Immature natural killer cell (primary cell): ENCODE measurements around the gene RPL18. TPM values are rescaled to one million over a fixed set of nuclear protein-coding genes. Genes with fewer than 3 reads are reported as not detected.
A peak's percentile ranks its signal among the peaks of the same experiment; 100 is the strongest.

ENCODE experiments used
- DNase-seq, 3 donors: peaks; one replicate each; pipeline ENCODE4 v3.0.0; 2022; ENCODE audit warnings: mixed read lengths in 1 of 3
- H3K27ac Mint-ChIP-seq, 6 donors: one replicate each; pipeline ENCODE4 v1.8.0; 2020; ENCODE audit warnings: mixed read lengths in 6 of 6, mild to moderate bottlenecking in 5 of 6, inconsistent platforms in 4 of 6, moderate library complexity in 3 of 6
- H3K27me3 Mint-ChIP-seq, 3 donors: one replicate each; pipeline ENCODE4 v1.8.0; 2020 to 2021; ENCODE audit warnings: low read depth in 3 of 3, mild to moderate bottlenecking in 3 of 3, mixed read lengths in 3 of 3, moderate library complexity in 3 of 3, inconsistent platforms in 1 of 3
- H3K36me3 Mint-ChIP-seq, 3 donors: one replicate each; pipeline ENCODE4 v1.8.0; 2020; ENCODE audit warnings: mixed read lengths in 3 of 3, inconsistent platforms in 2 of 3, mild to moderate bottlenecking in 2 of 3
- H3K4me1 Mint-ChIP-seq, 2 donors: one replicate each; pipeline ENCODE4 v1.8.0; 2020; ENCODE audit warnings: inconsistent platforms in 2 of 2, mild to moderate bottlenecking in 2 of 2, mixed read lengths in 2 of 2, moderate library complexity in 1 of 2
- H3K4me3 Mint-ChIP-seq, 5 donors: one replicate each; pipeline ENCODE4 v1.8.0; 2020; ENCODE audit warnings: mild to moderate bottlenecking in 5 of 5, mixed read lengths in 5 of 5, inconsistent platforms in 3 of 5, moderate library complexity in 3 of 5
- H3K9me3 Mint-ChIP-seq, 6 donors: one replicate each; pipeline ENCODE4 v1.8.0; 2020; ENCODE audit warnings: mild to moderate bottlenecking in 6 of 6, mixed read lengths in 6 of 6, inconsistent platforms in 4 of 6, moderate library complexity in 3 of 6
- polyA plus RNA-seq, 3 donors: library from polyadenylated mRNA; unstranded; fragments of 300-500 nt; fragmentation: Illumina TruSeq; gene quantifications; one replicate each; pipeline ENCODE4 v1.2.3, GENCODE V29; 2021

RPL18 gene
- polyA plus RNA-seq, 3 donors from 2014 or later: 938 to 1,525 (median 950) TPM

GRCh38 chr19:48654299-48655059, 35.5 kb upstream of the RPL18 start:
- H3K27ac Mint-ChIP-seq: peak overlapping the region in 1 of 6 donors; percentile 19
- H3K36me3 Mint-ChIP-seq: no peaks in the 10 kb centered on the region
- peaks cover 0 to 3% of the 10 kb centered on the region in 2 donors for H3K4me1 Mint-ChIP-seq
- no peak overlapping the region for H3K4me3 Mint-ChIP-seq
- DNase-seq: no peak
- peaks cover 0 to 6% (median 3%) of the 10 kb centered on the region in 3 donors for H3K27me3 Mint-ChIP-seq
- no peaks in the 10 kb centered on the region for H3K9me3 Mint-ChIP-seq

GRCh38 chr19:48651683-48652048, 32.7 kb upstream of the RPL18 start:
- no peaks in the 10 kb centered on the region for H3K36me3 Mint-ChIP-seq
- peaks cover 12 to 17% of the 10 kb centered on the region in 2 donors for H3K4me1 Mint-ChIP-seq
- DNase-seq: no peak
- H3K4me3 Mint-ChIP-seq: no peak overlapping the region
- H3K27ac Mint-ChIP-seq: peak overlapping the region in 2 of 6 donors; percentile 2 to 14
- H3K27me3 Mint-ChIP-seq: peaks cover 0 to 8% (median 3%) of the 10 kb centered on the region in 3 donors
- H3K9me3 Mint-ChIP-seq: no peaks in the 10 kb centered on the region

GRCh38 chr19:48650974-48651682, 32.1 kb upstream of the RPL18 start:
- H3K27me3 Mint-ChIP-seq: peaks cover 0 to 8% (median 3%) of the 10 kb centered on the region in 3 donors
- H3K9me3 Mint-ChIP-seq: no peaks in the 10 kb centered on the region
- H3K4me3 Mint-ChIP-seq: no peak overlapping the region
- no peaks in the 10 kb centered on the region for H3K36me3 Mint-ChIP-seq
- DNase-seq: no peak
- H3K27ac Mint-ChIP-seq: peak overlapping the region in 5 of 6 donors; percentile 1 to 79 (median 9)
- peaks cover 14 to 18% of the 10 kb centered on the region in 2 donors for H3K4me1 Mint-ChIP-seq

GRCh38 chr19:48648134-48648533, 29.2 kb upstream of the RPL18 start:
- no peaks in the 10 kb centered on the region for H3K36me3 Mint-ChIP-seq
- H3K4me1 Mint-ChIP-seq: peaks cover 28 to 32% of the 10 kb centered on the region in 2 donors
- H3K9me3 Mint-ChIP-seq: no peaks in the 10 kb centered on the region
- H3K27ac Mint-ChIP-seq: peak overlapping the region; percentile 56 to 93 (median 78)
- H3K4me3 Mint-ChIP-seq: peak overlapping the region in 3 of 5 donors; percentile 28 to 68 (median 36)
- no peak for DNase-seq
- peaks cover 2 to 8% (median 3%) of the 10 kb centered on the region in 3 donors for H3K27me3 Mint-ChIP-seq

- no peak for DNase-seq
- H3K27me3 Mint-ChIP-seq: peaks cover 2 to 6% (median 2%) of the 10 kb centered on the region in 3 donors
- no peaks in the 10 kb centered on the region for H3K36me3 Mint-ChIP-seq
- peak overlapping the region; percentile 55 to 90 (median 72) for H3K27ac Mint-ChIP-seq
- H3K4me3 Mint-ChIP-seq: peak overlapping the region; percentile 41 to 69 (median 53)
- no peaks in the 10 kb centered on the region for H3K9me3 Mint-ChIP-seq
- peaks cover 28 to 32% of the 10 kb centered on the region in 2 donors for H3K4me1 Mint-ChIP-seq
Observed at GRCh38 chr19:48646722-48647216, 27.8 kb upstream of the RPL18 start.

GRCh38 chr19:48646001-48646721, 27.2 kb upstream of the RPL18 start, which contains the start of gene CA11:
TSS of gene CA11 (minus strand) at chr19:48646187. CDS start at chr19:48645632, 555 bp downstream.
- peak; percentile 89 to 91 (median 91) for DNase-seq
- H3K27me3 Mint-ChIP-seq: peaks cover 2 to 6% (median 2%) of the 10 kb centered on the region in 3 donors
- H3K9me3 Mint-ChIP-seq: no peaks in the 10 kb centered on the region
- peak within 1 kb of the TSS; percentile 89 to 94 (median 90) for H3K27ac Mint-ChIP-seq
- H3K4me1 Mint-ChIP-seq: peaks cover 28 to 32% of the 10 kb centered on the region in 2 donors
- peak within 1 kb of the TSS; percentile 82 to 97 (median 90) for H3K4me3 Mint-ChIP-seq
- no peaks in the 10 kb centered on the region for H3K36me3 Mint-ChIP-seq

GRCh38 chr19:48645620-48646000, 26.6 kb upstream of the RPL18 start:
- no peaks in the 10 kb centered on the region for H3K36me3 Mint-ChIP-seq
- no peaks in the 10 kb centered on the region for H3K9me3 Mint-ChIP-seq
- H3K4me1 Mint-ChIP-seq: peaks cover 28 to 35% of the 10 kb centered on the region in 2 donors
- peak overlapping the region; percentile 82 to 97 (median 90) for H3K4me3 Mint-ChIP-seq
- H3K27ac Mint-ChIP-seq: peak overlapping the region; percentile 89 to 94 (median 90)
- no peak for DNase-seq
- peaks cover 2 to 6% (median 2%) of the 10 kb centered on the region in 3 donors for H3K27me3 Mint-ChIP-seq

- Mint-ChIP-seq H3K9me3 (no peaks in the 10 kb centered on the region), H3K27me3 (peaks cover under 1 to 6% (median 2%) of the 10 kb centered on the region in 3 donors), H3K4me3 (peak overlapping the region; percentile 82 to 97 (median 90)), H3K36me3 (no peaks in the 10 kb centered on the region), H3K4me1 (peaks cover 29 to 36% of the 10 kb centered on the region in 2 donors), H3K27ac (peak overlapping the region; percentile 77 to 94 (median 90))
- peak; percentile 65 to 73 (median 68) for DNase-seq
Observed at GRCh38 chr19:48644839-48645619, 26.1 kb upstream of the RPL18 start.

- H3K27ac Mint-ChIP-seq: peak overlapping the region in 1 of 6 donors; percentile 28
- H3K36me3 Mint-ChIP-seq: no peaks in the 10 kb centered on the region
- H3K4me3 Mint-ChIP-seq: peak overlapping the region in 2 of 5 donors; percentile 90 to 97
- DNase-seq: no peak
- H3K27me3 Mint-ChIP-seq: peaks cover 2 to 6% (median 3%) of the 10 kb centered on the region in 3 donors
- H3K9me3 Mint-ChIP-seq: no peaks in the 10 kb centered on the region
- H3K4me1 Mint-ChIP-seq: peaks cover 33 to 37% of the 10 kb centered on the region in 2 donors
Observed at GRCh38 chr19:48644355-48644754, 25.4 kb upstream of the RPL18 start.

GRCh38 chr19:48642862-48643261, 23.9 kb upstream of the RPL18 start:
- H3K4me3 Mint-ChIP-seq: no peak overlapping the region
- H3K27ac Mint-ChIP-seq: peak overlapping the region in 2 of 6 donors; percentile 3 to 66
- no peaks in the 10 kb centered on the region for H3K9me3 Mint-ChIP-seq
- no peak for DNase-seq
- peaks cover 0 to 5% (median 0%) of the 10 kb centered on the region in 3 donors for H3K36me3 Mint-ChIP-seq
- H3K27me3 Mint-ChIP-seq: peaks cover 0 to 10% (median 4%) of the 10 kb centered on the region in 3 donors
- peaks cover 42% of the 10 kb centered on the region in 2 donors for H3K4me1 Mint-ChIP-seq

GRCh38 chr19:48641850-48642249, 22.9 kb upstream of the RPL18 start:
- Mint-ChIP-seq H3K4me1 (peaks cover 38 to 43% of the 10 kb centered on the region in 2 donors), H3K27ac (peak overlapping the region in 1 of 6 donors; percentile 72)

GRCh38 chr19:48639483-48640375, 20.8 kb upstream of the RPL18 start:
- no peaks in the 10 kb centered on the region for H3K9me3 Mint-ChIP-seq
- H3K4me3 Mint-ChIP-seq: peak overlapping the region; percentile 33 to 98 (median 69)
- peak in 2 of 3 donors; percentile 30 to 67 for DNase-seq
- H3K27me3 Mint-ChIP-seq: peaks cover 11 to 21% (median 11%) of the 10 kb centered on the region in 3 donors
- H3K27ac Mint-ChIP-seq: peak overlapping the region; percentile 55 to 100 (median 98)
- H3K36me3 Mint-ChIP-seq: peaks cover 0 to 5% (median 0%) of the 10 kb centered on the region in 3 donors
- H3K4me1 Mint-ChIP-seq: peaks cover 32 to 38% of the 10 kb centered on the region in 2 donors

More at GRCh38 chr19:48641850-48642249, 22.9 kb upstream of the RPL18 start:
- H3K36me3 Mint-ChIP-seq: peaks cover 0 to 5% (median 0%) of the 10 kb centered on the region in 3 donors
- H3K9me3 Mint-ChIP-seq: no peaks in the 10 kb centered on the region
- DNase-seq: no peak
- H3K4me3 Mint-ChIP-seq: peak overlapping the region in 1 of 5 donors; percentile 33
- H3K27me3 Mint-ChIP-seq: peaks cover 4 to 18% (median 10%) of the 10 kb centered on the region in 3 donors
